ENCODE results near the gene APOL1.

APOL1 gene

DNA sequence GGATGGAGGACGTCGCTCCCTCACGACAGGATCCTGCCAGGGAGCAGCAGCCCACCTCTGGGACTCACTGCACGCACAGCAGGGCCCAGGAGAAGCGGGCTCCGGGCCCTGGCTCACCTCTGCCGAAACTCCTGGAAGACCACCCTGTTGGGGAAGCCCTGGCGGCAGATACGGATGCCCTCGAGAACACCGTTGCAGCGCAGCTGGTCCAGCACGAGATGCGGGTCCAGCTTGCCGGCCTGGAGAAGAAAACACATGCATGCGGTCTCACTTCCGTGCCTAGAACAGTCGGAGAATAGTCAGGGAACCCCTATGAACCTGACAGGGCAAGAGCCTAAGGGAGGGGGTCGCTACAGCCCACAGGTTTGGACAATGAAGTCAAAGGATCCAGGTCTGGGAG, 52.9 kb downstream of the APOL1 start:
- no peak overlapping the region for H3K4me3 ChIP-seq (ENCODE audit: low read depth, low read length)

DNA sequence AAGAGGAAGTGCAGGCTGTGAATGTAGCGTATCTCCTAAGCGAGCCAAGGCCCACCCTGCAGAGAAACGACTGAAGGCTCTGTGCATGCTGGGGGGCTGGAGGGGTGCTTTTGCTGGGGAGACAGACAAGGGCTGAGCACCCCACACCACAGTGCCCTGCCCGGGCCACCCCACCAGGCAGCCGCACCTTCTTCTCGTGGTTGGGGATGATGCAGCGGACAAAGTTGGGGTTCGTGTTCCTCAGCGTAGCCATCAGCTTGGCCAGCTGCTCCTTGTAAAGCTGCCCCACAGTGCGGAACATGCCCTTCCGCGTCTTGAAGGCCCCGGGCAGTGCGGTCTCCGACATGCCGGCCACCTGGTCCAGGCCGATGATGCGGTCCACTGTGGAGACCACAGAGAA, 53.3 kb downstream of the APOL1 start:
- no peak overlapping the region for H3K4me3 ChIP-seq (ENCODE audit: low read depth, low read length)

DNA sequence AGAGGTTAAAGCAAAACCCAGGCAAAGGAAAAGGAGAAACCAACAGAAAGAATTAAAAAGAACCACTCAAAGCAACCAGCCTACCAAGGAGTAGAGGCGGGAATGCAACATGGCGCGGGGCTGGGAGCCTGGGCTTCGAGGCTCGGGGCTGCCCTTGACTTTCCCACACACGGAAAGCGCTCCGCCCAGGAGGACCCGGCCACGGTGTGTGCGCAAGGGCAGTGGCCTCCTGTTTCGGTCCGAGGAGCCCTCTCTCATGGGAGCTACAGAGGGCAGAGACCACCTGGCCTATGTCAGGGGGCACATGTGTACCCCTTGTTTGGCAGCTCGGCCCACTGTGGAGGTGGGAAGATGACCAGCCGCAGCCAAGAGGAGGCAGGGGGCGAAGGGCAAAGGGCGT, 55.9 kb downstream of the APOL1 start:
- H3K4me3 ChIP-seq (ENCODE audit: low read depth, low read length) = no peak overlapping the region

DNA sequence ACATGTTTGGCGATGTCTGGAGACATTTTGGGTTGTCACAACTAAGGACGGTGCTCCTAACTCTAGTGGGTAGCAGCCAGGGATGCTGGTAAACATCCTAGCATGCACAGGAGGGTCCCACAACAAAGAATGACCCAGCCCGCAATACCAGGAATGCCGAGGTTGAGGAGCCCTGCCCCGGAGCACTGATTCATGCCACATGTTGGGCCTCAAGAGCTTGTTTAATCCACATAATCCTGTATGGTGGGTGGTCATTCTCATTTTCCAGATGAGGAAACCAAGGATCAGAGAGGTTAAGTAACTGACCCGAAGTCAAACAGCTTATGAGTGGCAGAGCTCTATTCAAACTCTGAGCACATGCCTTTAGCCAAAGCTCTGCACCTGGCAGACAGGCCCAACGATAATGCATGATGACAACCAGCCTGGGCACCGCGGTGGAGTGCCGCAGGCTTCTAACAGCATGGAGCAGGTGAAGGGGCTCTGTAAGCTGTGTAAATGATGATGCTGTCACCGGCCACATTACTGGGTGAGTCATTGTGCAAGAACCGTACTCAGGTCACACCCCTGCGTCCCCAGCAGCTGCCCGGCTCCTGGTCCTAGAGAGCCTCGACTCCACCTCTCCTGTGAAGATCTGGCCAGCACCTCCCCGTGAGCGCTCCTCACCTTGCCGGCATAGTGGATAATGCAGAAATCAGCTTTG, 58.6 kb downstream of the APOL1 start:
- H3K4me3 ChIP-seq (ENCODE audit: low read depth, low read length) = no peak overlapping the region

DNA sequence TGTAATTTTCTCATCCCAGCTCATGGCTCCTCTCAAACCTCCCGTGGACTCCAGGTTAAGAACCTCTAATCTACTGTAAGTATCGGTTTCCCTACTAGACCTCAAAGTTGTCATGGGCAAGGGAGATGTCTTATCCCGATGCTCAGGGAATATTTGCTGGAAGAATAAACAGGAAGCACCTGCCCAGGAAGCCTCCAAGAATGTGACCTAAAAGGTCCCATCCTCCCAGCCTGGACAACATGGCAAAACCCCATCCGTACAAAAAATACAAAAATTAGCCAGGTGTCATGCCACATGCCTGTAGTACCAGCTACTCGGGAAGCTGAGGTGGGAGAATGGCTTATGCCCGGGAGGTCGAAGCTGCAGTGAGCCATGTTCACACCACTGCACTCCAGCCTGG, 62.4 kb downstream of the APOL1 start:
- no peak overlapping the region for H3K4me3 ChIP-seq (ENCODE audit: low read depth, low read length)

DNA sequence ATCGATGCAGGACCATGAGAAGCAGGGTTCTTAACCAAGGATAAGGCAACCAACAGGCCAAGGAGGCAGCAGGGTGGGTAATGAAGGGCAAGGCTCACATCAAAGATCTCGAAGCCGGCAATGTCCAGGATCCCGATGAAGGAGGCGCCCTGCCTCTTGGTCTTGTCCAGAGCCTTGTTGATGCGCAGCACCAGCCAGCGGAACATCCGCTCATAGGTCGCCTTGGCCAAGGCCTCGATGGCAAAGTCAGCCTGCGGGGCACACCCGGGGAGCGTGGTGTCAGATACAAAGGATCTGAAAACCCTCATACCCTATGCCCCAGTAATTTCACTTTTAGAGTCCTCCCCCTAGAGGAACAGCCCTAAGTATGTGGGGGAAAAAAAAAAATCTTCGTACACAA, 63.5 kb downstream of the APOL1 start:
- H3K4me3 ChIP-seq (ENCODE audit: low read depth, low read length) = no peak overlapping the region
